Hepatocyte (in vitro differentiated cells): ENCODE results near the gene GPR78.

Experiments used
- CTCF ChIP-seq: fragments of 200-600 bp; sonication (generic); IDR thresholded peaks from 2 replicates; pipeline ENCODE4 v1.5.1; 2016; ENCODE audit warnings: antibody characterized with exemption, mild to moderate bottlenecking; ENCODE audit not compliant: poor library complexity
- EZH2 ChIP-seq: fragments of 200-600 bp; sonication (generic); IDR thresholded peaks from 2 replicates; pipeline ENCODE4 v1.6.1; 2016; ENCODE audit warnings: antibody characterized with exemption, mild to moderate bottlenecking, borderline replicate concordance
- EZH2phosphoT487 ChIP-seq: fragments of 200-600 bp; sonication (generic); IDR thresholded peaks from one replicate; pipeline ENCODE4 v1.6.1; 2018; ENCODE audit warnings: antibody characterized with exemption, mild to moderate bottlenecking, low read depth, moderate library complexity; ENCODE audit not compliant: unreplicated experiment, severe bottlenecking

- TF ChIP-seq CTCF: no peak
- no peak for TF ChIP-seq EZH2phosphoT487
- TF ChIP-seq EZH2: no peak
These were observed 23.7 kb downstream of the GPR78 start for GRCh38 chr4:8603931-8604330.
